ENCODE results near the gene POLA2.
"Not testable (repeated sequence)": the region's sequence is repeated elsewhere in the genome, so short reads cannot be mapped to it uniquely, and the experiment has no call there.

The POLA2 gene

DNA sequence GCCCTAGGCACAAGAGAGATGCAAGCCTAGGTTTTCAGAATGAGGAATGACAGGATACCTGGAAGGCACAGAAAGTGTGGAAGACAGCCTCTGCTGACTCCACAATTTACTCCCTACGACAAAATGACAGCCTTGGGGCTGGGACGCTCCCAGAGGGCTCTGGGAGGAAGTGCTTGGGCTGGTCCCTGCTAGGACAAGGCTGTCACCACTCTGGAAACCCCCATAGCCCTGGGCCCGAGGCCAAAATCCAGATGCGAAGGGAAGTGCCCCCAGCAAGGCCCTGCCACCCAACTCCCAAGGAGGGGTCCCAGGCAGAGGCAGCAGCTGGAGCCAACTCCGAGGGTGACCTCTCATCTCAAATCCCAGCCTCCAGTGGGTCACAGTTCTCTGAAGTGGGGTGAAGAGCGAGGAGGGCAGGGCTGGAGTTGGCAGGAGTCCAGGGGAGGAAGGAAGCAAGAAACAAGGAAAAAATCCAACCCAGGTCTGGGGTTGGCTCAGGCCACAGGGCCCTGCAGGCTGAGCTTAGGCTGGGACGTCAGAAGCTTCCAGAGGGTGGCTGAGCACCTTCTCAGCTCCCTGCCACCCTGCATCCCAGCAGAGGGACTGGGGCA is 46.6 kb downstream of the POLA2 start:
- no peak for DNase-seq (ENCODE audit: low read depth)

DNA sequence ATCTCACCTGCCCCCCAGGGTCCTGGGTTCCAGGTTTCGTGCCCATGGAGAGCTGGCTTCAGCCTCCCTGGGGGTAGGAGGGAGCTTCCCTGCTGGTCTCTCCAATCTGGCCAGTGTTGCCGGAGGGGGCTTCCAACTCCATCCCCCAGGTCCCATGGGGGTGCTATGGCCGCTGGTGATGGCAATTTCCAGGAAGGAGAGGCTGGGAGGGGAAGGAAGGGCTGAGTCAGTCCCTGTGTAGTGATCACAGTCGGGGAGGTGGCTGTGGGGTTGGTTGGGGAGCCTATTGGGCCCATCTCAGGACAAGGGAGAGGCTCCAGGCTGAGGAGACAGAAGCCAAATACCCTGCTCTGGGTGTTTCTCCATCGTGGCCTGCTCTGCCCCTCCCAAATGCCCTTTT is 47.2 kb downstream of the POLA2 start:
- no peak for DNase-seq (ENCODE audit: low read depth)

DNA sequence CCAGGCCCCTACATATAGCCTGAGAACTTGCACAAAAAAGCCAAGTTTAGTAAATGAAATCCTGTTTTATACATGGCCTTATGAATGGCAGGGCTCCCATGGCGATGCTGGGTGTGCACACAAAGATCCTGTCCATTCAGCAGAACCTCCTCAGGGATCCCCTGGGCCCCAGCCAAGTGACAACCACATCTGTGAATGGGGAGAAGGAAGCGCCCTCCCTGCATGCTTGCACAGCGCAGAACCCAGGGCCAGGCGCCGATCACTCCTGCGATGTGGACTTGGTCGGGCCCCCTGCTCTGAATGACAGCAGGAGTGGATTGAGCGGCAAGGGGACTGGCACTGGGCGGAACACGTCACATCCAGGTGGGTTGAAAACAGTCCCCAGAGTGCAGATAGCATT is 48.5 kb downstream of the POLA2 start:
- DNase-seq (ENCODE audit: low read depth) = no peak

DNA sequence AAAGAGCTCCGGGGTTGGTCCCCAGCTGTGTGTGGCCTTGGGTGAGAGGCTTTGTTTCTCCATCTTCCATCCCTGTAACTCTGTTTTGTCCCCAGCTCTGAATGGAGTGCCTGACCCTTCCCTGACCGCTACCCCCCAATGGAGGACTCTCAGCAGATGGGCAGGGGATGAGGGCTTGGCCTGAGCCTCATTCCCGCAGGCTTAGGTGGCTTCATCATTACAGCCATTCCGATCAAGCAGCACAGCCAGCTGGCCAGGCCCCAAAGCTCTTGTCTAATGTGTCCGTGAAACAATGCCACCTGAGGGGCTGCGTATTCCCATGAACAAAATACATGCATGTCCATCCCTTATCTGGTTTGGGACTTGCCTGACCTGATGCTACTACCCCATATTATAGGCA is 49.0 kb downstream of the POLA2 start:
- DNase-seq (ENCODE audit: low read depth) = no peak

DNA sequence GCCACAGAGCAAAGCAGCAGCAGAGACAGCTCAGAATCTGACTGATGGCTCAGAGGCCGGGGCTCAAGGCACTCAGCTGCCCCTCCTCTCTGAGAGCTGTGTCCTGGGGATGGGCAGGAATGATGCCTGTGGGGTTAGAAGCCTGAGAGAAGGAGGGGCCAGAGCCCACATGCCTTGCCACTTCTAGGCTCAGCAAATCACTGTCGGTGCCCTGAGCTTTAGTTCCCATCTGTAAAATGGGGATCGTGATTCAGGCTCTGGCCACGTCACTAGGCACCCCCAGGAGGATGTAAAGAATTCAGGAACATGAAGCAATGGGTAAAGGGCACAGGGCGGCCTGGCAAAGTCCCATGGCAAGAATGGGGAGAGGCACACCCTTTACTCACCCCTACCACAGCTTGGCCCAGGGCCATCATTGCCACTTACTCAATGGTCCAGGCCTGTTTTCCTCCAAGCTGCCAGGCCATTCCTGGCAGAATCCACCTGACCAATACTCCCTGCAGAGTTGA is 49.5 kb downstream of the POLA2 start:
- DNase-seq (ENCODE audit: low read depth) = no peak

DNA sequence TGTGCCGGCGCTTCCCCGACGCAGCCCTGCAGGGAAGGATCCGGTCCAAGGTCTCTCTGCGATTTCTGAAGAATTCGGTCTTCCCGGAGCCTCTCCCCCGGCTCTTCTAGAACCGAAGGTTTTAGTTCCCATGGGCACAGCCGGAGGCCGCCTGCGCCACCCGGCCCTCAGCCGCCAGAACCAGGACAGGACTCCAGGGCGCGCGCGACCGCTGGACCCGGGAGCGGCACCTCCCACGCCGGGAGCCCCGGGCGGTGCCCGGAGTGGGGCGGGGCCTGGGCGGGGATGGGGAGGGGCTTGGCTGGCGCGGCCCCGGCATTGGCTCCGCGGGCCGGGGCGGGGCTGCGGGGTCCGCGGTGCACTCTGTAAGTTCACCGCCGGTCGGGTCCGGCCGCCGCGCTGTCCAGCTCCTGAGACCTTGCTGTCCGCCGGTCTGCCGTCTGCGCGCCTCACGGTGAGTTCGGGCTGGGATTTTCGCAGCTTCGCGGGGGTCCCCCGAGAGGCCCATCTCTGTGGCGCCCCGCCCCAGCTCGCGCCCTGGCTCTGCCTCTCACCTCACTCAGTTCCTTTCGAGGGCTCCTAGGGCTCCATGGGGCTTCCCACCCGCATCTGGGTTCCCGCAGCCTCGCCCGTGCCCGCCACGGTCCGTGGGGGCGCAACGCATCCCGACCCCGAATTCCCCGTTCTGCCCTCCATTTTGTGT is 52.9 kb downstream of the POLA2 start, which contains the start of gene CDC42EP2:
TSS of gene CDC42EP2 (plus strand) at position 366 of the 703 bp plus-strand sequence. CDS start 6,033 bp downstream, outside the sequence.
- DNase-seq (ENCODE audit: low read depth) = peak; percentile 66

DNA sequence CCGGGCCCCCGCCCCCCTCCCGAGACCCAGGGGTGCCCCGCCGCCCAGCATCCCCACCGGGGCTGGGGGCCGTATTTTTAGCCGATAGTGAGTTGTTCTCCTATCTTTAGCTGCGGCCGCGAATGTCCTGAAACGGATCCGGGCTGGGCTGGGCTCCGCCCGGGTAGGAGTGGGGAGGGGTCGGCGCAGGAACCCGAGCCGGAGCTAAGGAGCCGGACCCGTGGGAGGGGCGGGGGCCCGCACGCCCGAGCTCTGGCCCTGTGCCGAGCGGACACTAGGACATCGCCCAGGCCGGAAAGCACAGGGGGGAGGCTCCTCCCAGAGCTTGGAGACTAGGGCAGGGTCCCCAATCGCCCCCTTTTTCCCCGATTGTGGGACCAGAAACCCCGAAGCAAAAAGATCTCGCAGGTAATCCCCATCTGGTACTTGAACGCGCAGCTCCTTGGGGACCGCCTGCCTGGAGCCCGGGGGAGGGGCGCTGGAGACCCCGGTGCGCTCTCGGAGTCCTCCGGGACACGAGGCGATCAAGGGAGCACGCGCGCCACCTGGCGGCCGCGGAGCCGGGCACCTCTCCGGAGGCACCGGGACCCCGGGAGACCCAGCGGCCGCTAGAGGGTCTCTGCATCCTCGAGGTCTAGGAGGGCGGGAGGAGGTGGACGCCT is 53.6 kb downstream of the POLA2 start:
- DNase-seq (ENCODE audit: low read depth) = peak; percentile 75

DNA sequence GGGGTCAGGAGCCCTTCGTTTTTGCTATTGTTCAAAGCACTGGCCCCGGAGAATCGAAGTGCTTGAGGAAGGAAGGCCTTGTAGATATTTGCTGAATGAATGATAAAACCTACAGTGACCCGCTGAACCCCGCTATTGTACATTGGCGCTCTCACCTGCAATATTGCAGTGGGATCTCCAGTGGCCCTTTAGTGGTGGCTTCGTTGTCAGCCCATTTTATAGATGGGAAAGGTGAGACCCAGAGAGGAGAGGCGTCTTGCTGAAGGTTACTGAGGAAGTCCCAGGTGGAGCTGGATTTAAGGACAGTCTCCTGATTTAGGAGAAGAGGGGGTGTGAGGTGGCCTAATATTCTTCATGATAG is 54.1 kb downstream of the POLA2 start:
- no peak for DNase-seq (ENCODE audit: low read depth)

DNA sequence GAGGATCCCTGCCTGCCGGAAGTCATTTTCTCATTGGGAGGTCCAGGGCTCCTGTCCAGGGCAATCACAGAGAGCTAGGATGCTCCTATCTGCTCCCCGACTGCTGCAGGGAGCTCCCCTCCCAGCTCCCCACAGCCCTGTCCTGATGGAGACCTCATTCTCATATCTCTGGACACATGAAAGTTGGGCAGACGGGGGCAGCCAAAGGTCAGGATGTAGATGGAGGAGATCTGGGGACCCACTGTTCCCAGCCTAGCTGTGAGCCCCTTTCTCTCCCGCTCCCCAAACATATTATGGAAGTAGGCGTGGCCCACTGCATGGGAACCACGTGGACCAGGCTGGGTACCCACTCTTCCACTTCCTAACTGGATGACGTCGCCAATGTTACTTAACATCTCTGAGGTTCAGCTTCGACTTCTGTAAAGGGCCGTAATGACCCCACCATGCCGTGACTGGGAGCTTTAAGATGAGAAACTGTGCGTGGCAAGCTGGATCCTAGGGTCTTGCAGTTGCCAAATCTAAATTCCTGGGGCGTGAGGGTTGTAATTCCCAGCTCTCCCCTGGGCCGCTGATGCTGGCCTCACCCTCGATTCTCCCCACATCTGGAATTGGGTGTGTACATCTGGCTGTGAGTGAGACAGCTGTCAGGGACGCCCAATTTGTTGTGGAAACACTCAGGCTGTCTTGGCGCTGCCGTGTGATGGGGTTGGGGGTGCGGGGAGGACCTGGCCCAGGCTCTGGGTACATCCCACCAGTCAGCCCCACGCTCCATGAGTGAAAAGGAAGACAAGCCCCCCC is 54.7 kb downstream of the POLA2 start:
- DNase-seq (ENCODE audit: low read depth) = no peak

DNA sequence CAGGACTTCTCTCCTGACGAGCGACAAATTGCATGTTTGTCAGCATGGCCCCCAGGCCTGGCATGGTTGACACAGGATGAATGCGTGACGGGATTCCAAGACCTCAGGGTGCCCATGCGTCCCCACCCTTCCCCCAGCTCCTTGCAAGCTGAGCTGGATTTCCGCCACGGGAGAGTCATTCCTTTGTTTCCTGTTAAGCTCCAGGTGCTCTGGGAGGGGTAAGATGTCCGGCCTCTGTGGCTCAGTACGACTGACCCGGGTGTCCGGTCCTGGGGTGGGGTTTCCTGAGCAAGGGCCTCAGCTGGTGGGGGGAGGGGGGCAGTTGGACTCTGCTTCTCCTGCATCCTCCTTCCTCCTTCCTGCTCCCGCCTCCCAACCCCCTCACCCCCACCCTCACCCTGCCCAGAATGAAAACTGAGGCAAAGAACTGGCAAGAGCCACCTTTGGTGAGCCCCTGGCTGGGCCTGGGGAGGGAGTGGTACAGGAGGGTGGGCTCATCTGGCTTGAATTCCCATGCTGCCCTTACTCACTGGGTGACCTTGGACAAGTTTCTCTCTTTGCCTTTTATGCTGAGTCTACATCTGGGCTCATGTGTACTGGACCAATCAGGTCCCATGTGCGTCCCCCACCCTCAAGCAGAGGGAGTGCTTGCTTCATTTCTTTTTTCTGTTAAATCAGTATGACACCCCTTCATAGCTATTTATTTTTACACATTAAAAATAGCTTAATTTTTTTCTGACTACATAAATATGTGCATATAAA is 55.4 kb downstream of the POLA2 start:
- DNase-seq (ENCODE audit: low read depth) = no peak

DNA sequence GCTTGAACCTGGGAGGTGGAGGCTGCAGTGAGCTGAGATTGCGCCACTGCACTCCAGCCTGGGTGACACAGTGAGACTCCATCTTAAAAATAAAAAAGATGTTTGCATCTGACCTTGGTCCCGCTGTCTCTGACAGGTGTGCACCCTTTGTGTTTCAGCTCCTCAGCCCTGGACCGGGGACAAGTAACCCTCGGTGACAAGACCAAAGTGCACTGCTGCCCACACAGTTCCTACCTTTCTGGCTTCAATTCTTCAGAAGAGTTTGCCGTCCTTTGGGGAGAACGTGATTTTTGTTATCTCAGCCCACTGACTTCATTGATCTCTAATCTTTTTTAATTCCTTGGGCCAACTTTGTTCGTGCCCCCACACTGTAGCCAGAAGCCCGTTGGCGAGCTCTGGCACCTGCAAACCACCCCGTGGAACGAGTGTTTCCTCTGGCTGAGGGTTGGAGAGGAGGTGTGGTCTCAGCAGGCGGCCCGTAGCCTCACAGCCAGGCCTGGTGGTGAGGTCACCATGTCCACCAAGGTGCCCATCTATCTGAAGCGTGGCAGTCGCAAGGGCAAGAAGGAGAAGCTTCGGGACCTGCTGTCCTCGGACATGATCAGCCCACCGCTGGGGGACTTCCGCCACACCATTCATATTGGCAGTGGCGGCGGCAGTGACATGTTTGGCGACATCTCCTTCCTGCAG is 58.8 kb downstream of the POLA2 start:
- DNase-seq (ENCODE audit: low read depth) = no peak

DNA sequence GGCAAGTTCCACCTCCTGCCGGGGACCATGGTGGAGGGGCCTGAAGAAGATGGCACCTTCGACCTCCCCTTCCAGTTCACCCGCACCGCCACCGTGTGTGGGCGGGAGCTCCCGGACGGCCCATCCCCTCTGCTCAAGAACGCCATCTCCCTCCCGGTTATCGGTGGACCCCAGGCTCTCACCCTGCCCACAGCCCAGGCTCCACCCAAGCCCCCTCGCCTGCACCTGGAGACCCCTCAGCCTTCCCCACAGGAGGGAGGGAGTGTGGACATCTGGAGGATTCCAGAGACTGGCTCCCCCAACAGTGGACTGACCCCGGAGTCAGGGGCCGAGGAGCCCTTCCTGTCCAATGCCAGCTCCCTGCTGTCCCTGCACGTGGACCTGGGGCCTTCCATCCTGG is 59.3 kb downstream of the POLA2 start:
- DNase-seq (ENCODE audit: low read depth) = no peak

DNA sequence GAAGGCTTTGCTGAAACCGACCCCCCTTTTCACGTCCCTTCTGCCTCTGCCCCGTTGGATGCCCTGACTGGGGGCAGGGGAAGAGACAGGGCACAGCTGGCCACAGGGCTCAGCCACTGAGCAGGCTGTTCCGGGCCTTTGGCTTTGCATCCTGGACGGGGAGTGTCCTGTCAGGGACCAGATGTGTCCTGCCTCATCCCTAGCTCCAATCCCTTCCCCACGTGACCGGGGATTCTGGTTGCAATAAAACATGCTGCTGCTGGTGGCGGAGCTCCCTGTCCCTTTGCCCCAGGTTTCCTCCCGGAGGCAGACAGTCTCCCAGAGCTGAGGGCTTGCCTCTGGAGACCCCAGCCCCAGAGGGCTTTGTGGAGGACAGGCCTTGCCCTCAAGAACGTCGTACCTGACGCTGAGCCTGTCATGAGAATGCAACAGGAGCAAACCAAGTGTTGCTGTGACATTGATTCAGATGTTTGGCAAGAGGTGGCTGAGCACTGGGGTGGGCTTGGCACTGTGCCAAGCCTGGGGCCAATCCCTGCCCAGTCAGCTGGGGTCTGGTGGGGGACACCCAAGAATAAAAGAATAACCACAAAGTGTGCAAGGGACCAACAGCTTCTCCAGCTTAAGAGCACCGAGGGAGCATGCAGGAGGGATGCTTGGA is 60.2 kb downstream of the POLA2 start:
- no peak for DNase-seq (ENCODE audit: low read depth)

DNA sequence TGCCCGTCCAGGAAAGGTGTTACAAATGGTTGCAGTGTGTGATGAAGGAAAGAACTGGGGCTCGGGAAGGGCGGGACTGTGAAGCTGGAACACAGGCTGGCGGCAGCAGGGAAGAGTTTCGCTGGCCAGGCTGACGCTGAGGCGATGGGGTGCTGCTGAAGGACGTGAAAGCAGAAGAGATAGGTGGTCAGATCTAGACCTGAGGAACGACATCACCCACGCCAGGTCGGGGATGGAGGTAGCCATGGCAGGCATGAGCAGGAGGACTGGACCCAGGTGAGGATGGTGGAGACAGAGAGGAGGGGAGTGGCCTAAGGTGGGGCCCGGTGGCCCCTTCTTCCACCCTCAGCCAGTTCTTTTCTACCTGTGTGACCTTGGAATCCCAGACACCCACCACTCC is 62.1 kb downstream of the POLA2 start:
- DNase-seq (ENCODE audit: low read depth) = no peak

DNA sequence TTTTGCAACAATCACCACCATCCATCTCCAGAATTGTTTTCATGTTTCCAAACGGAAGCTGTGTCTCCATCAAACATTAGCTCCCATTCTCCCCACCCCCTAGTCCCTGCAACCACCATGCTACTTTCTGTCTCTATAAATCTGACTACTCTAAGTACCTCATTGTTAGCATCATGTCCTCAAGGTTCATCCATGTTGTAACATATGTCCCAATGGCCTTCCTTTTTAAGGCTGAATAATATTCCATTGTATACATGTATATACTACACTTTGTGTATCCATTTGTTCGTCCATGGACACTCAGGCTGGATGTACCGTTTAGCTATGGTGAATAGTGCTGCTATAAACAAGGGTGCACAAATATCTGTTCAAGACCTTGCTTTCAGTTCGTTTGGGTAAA is 63.7 kb downstream of the POLA2 start:
- DNase-seq (ENCODE audit: low read depth) = no peak

DNA sequence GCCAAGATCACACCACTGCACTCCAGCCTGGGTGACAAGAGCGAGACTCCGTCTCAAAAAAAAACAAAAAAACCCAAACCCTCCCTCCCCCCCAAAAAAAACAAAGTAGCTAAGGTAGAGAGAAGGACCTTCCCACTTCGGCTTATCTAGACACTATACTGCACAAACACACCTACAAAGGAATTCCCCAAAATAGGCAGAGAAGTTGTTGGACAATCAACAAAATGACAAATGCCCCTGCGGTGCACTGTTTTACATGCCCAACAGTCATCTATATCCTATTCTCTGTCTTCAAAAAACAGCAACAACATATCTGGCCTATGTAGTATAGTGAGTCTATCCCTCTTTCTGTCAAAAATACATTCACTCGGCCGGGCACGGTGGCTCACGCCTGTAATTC is 65.3 kb downstream of the POLA2 start:
- no peak for DNase-seq (ENCODE audit: low read depth)

DNA sequence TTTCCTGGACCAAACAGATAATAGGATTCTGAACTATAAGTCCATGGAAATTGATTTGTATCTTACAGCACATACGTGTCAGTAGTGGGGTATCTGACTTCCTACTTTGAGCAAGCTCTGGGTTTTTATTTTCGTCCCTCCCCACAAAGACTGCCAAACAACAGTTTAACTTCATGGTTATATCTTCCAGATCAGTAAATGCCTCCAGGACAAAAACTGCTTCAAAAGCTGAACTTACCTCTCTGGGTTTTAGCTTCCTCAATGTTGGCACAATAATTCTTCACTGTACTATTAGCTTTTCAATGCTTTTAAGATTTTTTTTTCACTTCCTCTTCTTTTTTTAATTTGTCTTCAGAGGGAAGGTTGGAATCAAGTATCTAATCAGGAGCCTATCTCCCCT is 67.7 kb downstream of the POLA2 start:
- no peak for DNase-seq (ENCODE audit: low read depth)

DNA sequence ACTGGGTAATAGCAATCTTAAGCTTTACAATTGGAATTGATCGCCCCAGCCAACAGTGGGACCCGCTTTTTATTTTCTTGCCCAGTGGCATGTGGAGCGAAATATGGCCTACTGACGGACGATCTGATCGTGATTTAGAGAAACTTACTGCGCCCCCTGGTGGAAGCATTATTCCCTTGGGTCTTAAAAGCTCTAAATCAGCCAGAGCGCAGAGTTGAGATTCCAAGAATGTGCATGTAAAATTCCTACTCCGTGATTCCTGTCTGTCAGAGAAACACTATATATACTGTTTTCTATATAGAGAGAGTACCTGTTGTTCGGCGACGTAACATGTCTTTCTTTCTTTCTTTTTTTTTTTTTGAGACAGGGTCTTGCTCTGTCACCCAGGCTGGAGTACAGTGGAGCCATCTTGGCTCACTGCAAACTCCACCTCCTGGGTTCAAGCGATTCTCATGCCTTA is 68.2 kb downstream of the POLA2 start:
- peak; percentile 71 for DNase-seq (ENCODE audit: low read depth)

DNA sequence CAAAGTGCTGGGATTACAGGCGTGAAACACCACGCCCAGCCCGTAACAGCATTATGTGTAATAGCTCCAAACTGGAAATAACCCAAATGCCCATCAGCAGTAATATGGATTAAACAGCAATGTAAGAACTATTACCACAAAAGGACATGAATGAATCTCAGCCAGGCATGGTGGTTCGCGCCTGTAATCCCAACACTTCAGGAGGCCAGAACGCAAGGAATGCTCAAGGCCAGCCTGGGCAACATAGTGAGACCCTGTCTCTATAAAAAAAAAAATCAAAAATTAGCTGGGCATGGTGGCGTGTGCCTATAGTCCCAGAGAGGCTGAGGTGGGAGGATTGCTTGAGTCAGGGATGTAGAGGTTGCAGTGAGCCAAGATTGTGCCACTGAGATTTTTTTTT is 68.8 kb downstream of the POLA2 start:
- no peak for DNase-seq (ENCODE audit: low read depth)

DNA sequence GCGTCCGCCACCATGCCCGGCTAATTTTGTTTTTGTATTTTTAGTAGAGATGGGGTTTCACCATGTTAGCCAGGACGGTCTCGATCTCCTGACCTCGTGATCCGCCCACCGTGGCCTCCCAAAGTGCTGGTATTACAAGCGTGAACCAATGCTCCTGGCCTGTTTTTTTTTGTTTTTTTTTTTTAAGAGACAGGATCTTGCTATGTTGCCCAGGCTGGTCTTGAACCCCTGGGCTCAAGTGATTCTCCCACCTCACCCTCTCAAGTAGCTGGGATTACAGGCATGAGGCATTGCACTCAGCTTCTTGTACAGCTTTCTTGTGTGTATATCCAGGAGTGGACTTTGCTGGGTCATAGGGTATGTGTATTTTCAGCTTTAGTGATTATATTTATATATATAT is 70.8 kb downstream of the POLA2 start:
- not testable (repeated sequence) for DNase-seq (ENCODE audit: low read depth)
